ENCODE measurements around the gene ANO3.

The ANO3 gene

GRCh38 chr11:26322335-26323067, 9.4 kb upstream of the ANO3 start:
- Histone ChIP-seq H3K27ac (ENCODE audit: low read depth, low read length) (no peak overlapping the region), H3K9ac (ENCODE audit: low read length in 5 of 5) (no peak overlapping the region), H3K9me3 (ENCODE audit: control insufficient read depth in 5 of 5, low read length in 5 of 5) (no peaks in the 10 kb centered on the region), H3K36me3 (ENCODE audit: control insufficient read depth in 5 of 5, insufficient read depth in 5 of 5, low read length in 5 of 5) (no peaks in the 10 kb centered on the region), H3K4me3 (ENCODE audit: low read depth in 1 of 5, low read length in 5 of 5) (no peak overlapping the region), H3K4me1 (ENCODE audit: control insufficient read depth in 5 of 5, insufficient read depth in 5 of 5, low read length in 5 of 5) (no peaks in the 10 kb centered on the region), H3K27me3 (ENCODE audit: control insufficient read depth in 5 of 5, insufficient read depth in 4 of 5, low read length in 5 of 5) (no peaks in the 10 kb centered on the region)

DNA sequence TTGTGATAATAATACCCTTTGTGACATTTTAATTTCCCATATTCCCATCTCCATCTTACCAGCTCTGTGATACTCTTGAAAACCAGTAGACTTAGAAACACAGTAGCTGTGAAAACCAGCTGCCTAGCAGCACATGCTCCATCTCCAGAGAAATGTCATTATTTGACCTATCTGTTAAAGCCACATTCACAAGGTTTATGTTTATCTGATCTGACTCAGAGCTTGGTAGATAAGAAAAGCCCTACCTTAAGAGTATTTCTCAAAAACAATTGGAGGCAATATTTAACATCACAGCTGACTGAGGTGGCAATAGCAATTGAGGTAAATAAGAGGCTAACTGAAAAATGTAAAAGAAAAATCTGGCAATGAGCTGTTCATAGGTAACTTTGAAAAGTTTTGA, 8.1 kb upstream of the ANO3 start:
- no peaks in the 10 kb centered on the region for H3K36me3 ChIP-seq (ENCODE audit: control insufficient read depth in 5 of 5, insufficient read depth in 5 of 5, low read length in 5 of 5)
- no peaks in the 10 kb centered on the region for H3K9me3 ChIP-seq (ENCODE audit: control insufficient read depth in 5 of 5, low read length in 5 of 5)
- H3K27ac ChIP-seq (ENCODE audit: low read depth, low read length) = no peak overlapping the region
- no peak overlapping the region for H3K9ac ChIP-seq (ENCODE audit: low read length in 5 of 5)
- H3K27me3 ChIP-seq (ENCODE audit: control insufficient read depth in 5 of 5, insufficient read depth in 4 of 5, low read length in 5 of 5) = no peaks in the 10 kb centered on the region
- H3K4me3 ChIP-seq (ENCODE audit: low read depth in 1 of 5, low read length in 5 of 5) = no peak overlapping the region
- no peaks in the 10 kb centered on the region for H3K4me1 ChIP-seq (ENCODE audit: control insufficient read depth in 5 of 5, insufficient read depth in 5 of 5, low read length in 5 of 5)

- Histone ChIP-seq H3K9me3 (ENCODE audit: control insufficient read depth in 5 of 5, low read length in 5 of 5) (no peaks in the 10 kb centered on the region), H3K27ac (ENCODE audit: low read depth, low read length) (no peak overlapping the region), H3K4me1 (ENCODE audit: control insufficient read depth in 5 of 5, insufficient read depth in 5 of 5, low read length in 5 of 5) (no peaks in the 10 kb centered on the region), H3K4me3 (ENCODE audit: low read depth in 1 of 5, low read length in 5 of 5) (no peak overlapping the region), H3K36me3 (ENCODE audit: control insufficient read depth in 5 of 5, insufficient read depth in 5 of 5, low read length in 5 of 5) (no peaks in the 10 kb centered on the region), H3K27me3 (ENCODE audit: control insufficient read depth in 5 of 5, insufficient read depth in 4 of 5, low read length in 5 of 5) (no peaks in the 10 kb centered on the region), H3K9ac (ENCODE audit: low read length in 5 of 5) (no peak overlapping the region)
Measured at GRCh38 chr11:26324270-26324669, 7.7 kb upstream of the ANO3 start.

- no peaks in the 10 kb centered on the region for H3K27me3 ChIP-seq (ENCODE audit: control insufficient read depth in 5 of 5, insufficient read depth in 4 of 5, low read length in 5 of 5)
- no peak overlapping the region for H3K4me3 ChIP-seq (ENCODE audit: low read depth in 1 of 5, low read length in 5 of 5)
- no peak overlapping the region for H3K27ac ChIP-seq (ENCODE audit: low read depth, low read length)
- H3K4me1 ChIP-seq (ENCODE audit: control insufficient read depth in 5 of 5, insufficient read depth in 5 of 5, low read length in 5 of 5) = peaks cover 0 to 4% (median 3%) of the 10 kb centered on the region in 5 donors
- no peak overlapping the region for H3K9ac ChIP-seq (ENCODE audit: low read length in 5 of 5)
- H3K36me3 ChIP-seq (ENCODE audit: control insufficient read depth in 5 of 5, insufficient read depth in 5 of 5, low read length in 5 of 5) = no peaks in the 10 kb centered on the region
- no peaks in the 10 kb centered on the region for H3K9me3 ChIP-seq (ENCODE audit: control insufficient read depth in 5 of 5, low read length in 5 of 5)
Measured at GRCh38 chr11:26326793-26327400, 5.0 kb upstream of the ANO3 start.

GRCh38 chr11:26329206-26329605, 2.7 kb upstream of the ANO3 start:
- H3K9me3 ChIP-seq (ENCODE audit: control insufficient read depth in 5 of 5, low read length in 5 of 5) = no peaks in the 10 kb centered on the region
- H3K4me1 ChIP-seq (ENCODE audit: control insufficient read depth in 5 of 5, insufficient read depth in 5 of 5, low read length in 5 of 5) = peaks cover 0 to 11% (median 8%) of the 10 kb centered on the region in 5 donors
- H3K27ac ChIP-seq (ENCODE audit: low read depth, low read length) = no peak overlapping the region
- H3K9ac ChIP-seq (ENCODE audit: low read length in 5 of 5) = no peak overlapping the region
- no peaks in the 10 kb centered on the region for H3K27me3 ChIP-seq (ENCODE audit: control insufficient read depth in 5 of 5, insufficient read depth in 4 of 5, low read length in 5 of 5)
- no peak overlapping the region for H3K4me3 ChIP-seq (ENCODE audit: low read depth in 1 of 5, low read length in 5 of 5)
- no peaks in the 10 kb centered on the region for H3K36me3 ChIP-seq (ENCODE audit: control insufficient read depth in 5 of 5, insufficient read depth in 5 of 5, low read length in 5 of 5)

DNA sequence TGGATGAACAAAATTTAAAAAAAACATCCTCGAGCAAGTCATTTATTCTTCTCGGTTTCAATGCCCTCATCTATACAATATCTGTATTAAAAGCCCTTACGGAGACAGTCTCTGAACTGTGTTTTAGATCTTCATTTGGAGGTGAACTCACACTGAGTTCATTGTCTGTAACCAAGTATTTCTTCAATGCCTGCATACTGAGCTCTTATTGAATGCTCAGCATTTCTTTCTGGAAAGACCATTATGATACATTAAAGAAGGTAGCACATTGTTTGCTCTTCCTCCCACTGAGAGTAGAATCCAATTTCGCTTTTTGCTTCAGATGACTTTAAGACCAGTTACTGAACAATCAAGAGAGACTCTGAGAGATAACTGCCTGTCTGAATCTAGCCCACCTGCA, 1.7 kb upstream of the ANO3 start:
- no peaks in the 10 kb centered on the region for H3K36me3 ChIP-seq (ENCODE audit: control insufficient read depth in 5 of 5, insufficient read depth in 5 of 5, low read length in 5 of 5)
- no peak overlapping the region for H3K9ac ChIP-seq (ENCODE audit: low read length in 5 of 5)
- peaks cover 0 to 11% (median 8%) of the 10 kb centered on the region in 5 donors for H3K4me1 ChIP-seq (ENCODE audit: control insufficient read depth in 5 of 5, insufficient read depth in 5 of 5, low read length in 5 of 5)
- H3K4me3 ChIP-seq (ENCODE audit: low read depth in 1 of 5, low read length in 5 of 5) = no peak overlapping the region
- no peak overlapping the region for H3K27ac ChIP-seq (ENCODE audit: low read depth, low read length)
- H3K9me3 ChIP-seq (ENCODE audit: control insufficient read depth in 5 of 5, low read length in 5 of 5) = no peaks in the 10 kb centered on the region
- no peaks in the 10 kb centered on the region for H3K27me3 ChIP-seq (ENCODE audit: control insufficient read depth in 5 of 5, insufficient read depth in 4 of 5, low read length in 5 of 5)

DNA sequence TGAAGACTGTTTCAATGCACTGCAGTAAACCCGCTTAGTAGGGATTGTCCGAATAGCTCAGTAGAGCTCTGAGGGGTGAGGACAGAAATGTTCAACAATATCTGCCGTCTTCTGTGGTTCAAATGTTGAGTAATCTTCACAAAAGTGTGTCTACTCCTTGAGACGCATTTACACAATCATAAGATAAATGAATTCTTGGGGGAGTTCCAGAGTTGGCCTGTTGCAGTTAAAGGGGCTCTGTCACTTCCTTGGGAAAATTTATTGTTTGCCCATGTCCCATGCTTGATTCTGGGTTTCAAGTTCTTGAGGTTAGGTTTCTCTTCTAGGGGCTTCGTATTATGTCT, 614 bp downstream of the ANO3 start:
- Histone ChIP-seq H3K9ac (ENCODE audit: low read length in 5 of 5) (no peak overlapping the region), H3K27ac (ENCODE audit: low read depth, low read length) (no peak overlapping the region), H3K36me3 (ENCODE audit: control insufficient read depth in 5 of 5, insufficient read depth in 5 of 5, low read length in 5 of 5) (no peaks in the 10 kb centered on the region), H3K4me3 (ENCODE audit: low read depth in 1 of 5, low read length in 5 of 5) (peak overlapping the region in 1 of 5 donors; percentile 67), H3K9me3 (ENCODE audit: control insufficient read depth in 5 of 5, low read length in 5 of 5) (no peaks in the 10 kb centered on the region), H3K4me1 (ENCODE audit: control insufficient read depth in 5 of 5, insufficient read depth in 5 of 5, low read length in 5 of 5) (peaks cover 0 to 11% (median 8%) of the 10 kb centered on the region in 5 donors), H3K27me3 (ENCODE audit: control insufficient read depth in 5 of 5, insufficient read depth in 4 of 5, low read length in 5 of 5) (no peaks in the 10 kb centered on the region)

- H3K27ac ChIP-seq (ENCODE audit: low read depth, low read length) = no peak overlapping the region
- no peaks in the 10 kb centered on the region for H3K36me3 ChIP-seq (ENCODE audit: control insufficient read depth in 5 of 5, insufficient read depth in 5 of 5, low read length in 5 of 5)
- no peak overlapping the region for H3K9ac ChIP-seq (ENCODE audit: low read length in 5 of 5)
- H3K27me3 ChIP-seq (ENCODE audit: control insufficient read depth in 5 of 5, insufficient read depth in 4 of 5, low read length in 5 of 5) = no peaks in the 10 kb centered on the region
- peaks cover 0 to 4% (median 0%) of the 10 kb centered on the region in 5 donors for H3K9me3 ChIP-seq (ENCODE audit: control insufficient read depth in 5 of 5, low read length in 5 of 5)
- peaks cover 0 to 11% (median 8%) of the 10 kb centered on the region in 5 donors for H3K4me1 ChIP-seq (ENCODE audit: control insufficient read depth in 5 of 5, insufficient read depth in 5 of 5, low read length in 5 of 5)
- H3K4me3 ChIP-seq (ENCODE audit: low read depth in 1 of 5, low read length in 5 of 5) = no peak overlapping the region
Measured at GRCh38 chr11:26333906-26334305, 2.0 kb downstream of the ANO3 start.

DNA sequence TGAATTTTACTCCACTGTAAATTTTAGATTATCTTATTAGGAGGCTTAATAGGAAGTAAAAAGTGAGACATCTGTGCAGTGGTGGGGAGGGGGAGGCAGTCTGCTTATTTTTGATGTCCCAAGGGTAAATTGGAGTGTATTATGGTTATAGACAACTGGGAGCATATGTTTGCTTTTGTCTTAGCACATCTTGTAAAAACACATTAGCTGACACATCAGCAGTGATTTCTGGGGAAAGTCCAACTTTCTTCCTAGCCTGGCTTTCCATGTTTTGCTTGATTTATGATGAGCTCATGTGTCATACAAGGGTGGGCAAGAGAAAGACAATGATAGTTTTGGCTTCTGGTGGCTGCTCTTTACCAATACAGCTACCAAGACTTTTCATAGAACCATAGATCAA, 4.0 kb downstream of the ANO3 start:
- Histone ChIP-seq H3K36me3 (ENCODE audit: control insufficient read depth in 5 of 5, insufficient read depth in 5 of 5, low read length in 5 of 5) (no peaks in the 10 kb centered on the region), H3K27me3 (ENCODE audit: control insufficient read depth in 5 of 5, insufficient read depth in 4 of 5, low read length in 5 of 5) (no peaks in the 10 kb centered on the region), H3K9ac (ENCODE audit: low read length in 5 of 5) (no peak overlapping the region), H3K9me3 (ENCODE audit: control insufficient read depth in 5 of 5, low read length in 5 of 5) (peaks cover 0 to 4% (median 0%) of the 10 kb centered on the region in 5 donors), H3K27ac (ENCODE audit: low read depth, low read length) (no peak overlapping the region), H3K4me3 (ENCODE audit: low read depth in 1 of 5, low read length in 5 of 5) (no peak overlapping the region), H3K4me1 (ENCODE audit: control insufficient read depth in 5 of 5, insufficient read depth in 5 of 5, low read length in 5 of 5) (peaks cover 0 to 11% (median 8%) of the 10 kb centered on the region in 5 donors)

GRCh38 chr11:26344647-26345046, 12.7 kb downstream of the ANO3 start:
- H3K4me3 ChIP-seq (ENCODE audit: low read depth in 1 of 5, low read length in 5 of 5) = no peak overlapping the region
- no peaks in the 10 kb centered on the region for H3K4me1 ChIP-seq (ENCODE audit: control insufficient read depth in 5 of 5, insufficient read depth in 5 of 5, low read length in 5 of 5)
- H3K36me3 ChIP-seq (ENCODE audit: control insufficient read depth in 5 of 5, insufficient read depth in 5 of 5, low read length in 5 of 5) = no peaks in the 10 kb centered on the region
- H3K27ac ChIP-seq (ENCODE audit: low read depth, low read length) = no peak overlapping the region
- no peaks in the 10 kb centered on the region for H3K9me3 ChIP-seq (ENCODE audit: control insufficient read depth in 5 of 5, low read length in 5 of 5)
- H3K27me3 ChIP-seq (ENCODE audit: control insufficient read depth in 5 of 5, insufficient read depth in 4 of 5, low read length in 5 of 5) = no peaks in the 10 kb centered on the region
- H3K9ac ChIP-seq (ENCODE audit: low read length in 5 of 5) = no peak overlapping the region
